Measurements from ENCODE around the gene VIPR1. TPM values are rescaled to one million over a fixed set of nuclear protein-coding genes. Genes with fewer than 3 reads are reported as not detected.

VIPR1 gene
- total RNA-seq, 1 experiment from 2014 or later = 9.4 TPM

DNA sequence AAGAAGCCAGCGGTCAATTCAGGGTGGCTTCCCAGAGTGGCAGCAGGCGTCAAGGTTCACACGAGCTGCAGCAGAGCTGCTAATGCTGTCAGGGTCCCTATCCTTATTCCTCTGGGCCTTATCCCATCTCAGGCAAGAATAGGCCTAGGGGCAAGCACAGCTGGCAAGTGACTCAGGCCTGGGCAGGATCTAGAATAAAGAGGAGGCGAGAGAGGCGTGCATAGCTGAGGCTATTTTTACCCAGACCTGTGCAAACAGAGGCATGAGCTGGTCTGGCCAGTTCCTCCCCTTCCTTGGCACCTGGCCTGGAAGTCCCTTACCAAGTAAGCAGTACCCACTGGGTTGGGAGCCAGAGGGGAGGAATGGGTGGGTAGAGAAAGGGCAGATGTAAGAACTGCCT is 12.2 kb upstream of the VIPR1 start:
- ATAC-seq = peak; percentile 51
- ChIA-PET CTCF (interaction anchor here (1.0 to 1.4 kb wide), 5 partner anchors 11 to 261 kb away, joined by 3 to 6 read pairs (median 4); partner anchors contain the start of gene VIPR1), POLR2A (interaction anchor here (1.0 kb wide), 1 partner anchor 12 kb away, joined by 3 read pairs; the partner anchor contains the start of gene VIPR1)
- no peak overlapping the region for H3K4me3 Mint-ChIP-seq
- TF ChIP-seq HMGA2 (CRISPR knock-in tag; IDR thresholded peaks at IDR 0.05) (no peak), ESRRA (CRISPR knock-in tag; IDR thresholded peaks at IDR 0.05; ENCODE audit: borderline replicate concordance) (no peak), CTCF (IDR thresholded peaks at IDR 0.05) (no peak), IRF2 (CRISPR knock-in tag; IDR thresholded peaks at IDR 0.05; ENCODE audit: borderline replicate concordance, low read depth) (no peak), SMAD4 (CRISPR knock-in tag; IDR thresholded peaks at IDR 0.05) (no peak), RELA (CRISPR knock-in tag; IDR thresholded peaks at IDR 0.05; ENCODE audit: borderline replicate concordance) (no peak), ELF4 (CRISPR knock-in tag; IDR thresholded peaks at IDR 0.05; ENCODE audit: low read depth) (no peak), USF1 (CRISPR knock-in tag; IDR thresholded peaks at IDR 0.05) (no peak), SOX15 (CRISPR knock-in tag; IDR thresholded peaks at IDR 0.05) (no peak)
- TF ChIP-seq, protein P1, sequence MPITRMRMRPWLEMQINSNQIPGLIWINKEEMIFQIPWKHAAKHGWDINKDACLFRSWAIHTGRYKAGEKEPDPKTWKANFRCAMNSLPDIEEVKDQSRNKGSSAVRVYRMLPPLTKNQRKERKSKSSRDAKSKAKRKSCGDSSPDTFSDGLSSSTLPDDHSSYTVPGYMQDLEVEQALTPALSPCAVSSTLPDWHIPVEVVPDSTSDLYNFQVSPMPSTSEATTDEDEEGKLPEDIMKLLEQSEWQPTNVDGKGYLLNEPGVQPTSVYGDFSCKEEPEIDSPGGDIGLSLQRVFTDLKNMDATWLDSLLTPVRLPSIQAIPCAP (CRISPR knock-in tag; IDR thresholded peaks at IDR 0.05) = no peak
- peaks cover 22% of the 10 kb centered on the region for H3K27me3 Mint-ChIP-seq (ENCODE audit: low read depth)
- no peak overlapping the region for H3K27ac Mint-ChIP-seq
- no peaks in the 10 kb centered on the region for H3K36me3 Mint-ChIP-seq
- no peak for DNase-seq (ENCODE audit: low spot score)
- H3K4me1 Mint-ChIP-seq = peaks cover 17% of the 10 kb centered on the region
- peaks cover 4% of the 10 kb centered on the region; the same call in 1 of the 2 replicates for H3K9me3 Mint-ChIP-seq

- no peak overlapping the region for H3K4me3 Mint-ChIP-seq
- no peaks in the 10 kb centered on the region for H3K36me3 Mint-ChIP-seq
- ATAC-seq = no peak
- H3K27me3 Mint-ChIP-seq (ENCODE audit: low read depth) = peaks cover 17% of the 10 kb centered on the region
- POLR2A ChIA-PET = no interaction called here
- no peak for DNase-seq (ENCODE audit: low spot score)
- CTCF ChIA-PET = no interaction called here
- no peak overlapping the region for H3K27ac Mint-ChIP-seq
- TF ChIP-seq CTCF (IDR thresholded peaks at IDR 0.05) (no peak), GRHL2 (CRISPR knock-in tag; IDR thresholded peaks at IDR 0.05; ENCODE audit: insufficient replicate concordance, severe bottlenecking) (no peak), JUN (CRISPR knock-in tag; IDR thresholded peaks at IDR 0.05) (no peak), FOXJ3 (CRISPR knock-in tag; IDR thresholded peaks at IDR 0.05; ENCODE audit: borderline replicate concordance) (no peak), SP1 (CRISPR knock-in tag; conservative IDR thresholded peaks at IDR 0.05) (no peak), KAT7 (CRISPR knock-in tag; IDR thresholded peaks at IDR 0.05; ENCODE audit: borderline replicate concordance) (no peak)
- TF ChIP-seq, protein P2, sequence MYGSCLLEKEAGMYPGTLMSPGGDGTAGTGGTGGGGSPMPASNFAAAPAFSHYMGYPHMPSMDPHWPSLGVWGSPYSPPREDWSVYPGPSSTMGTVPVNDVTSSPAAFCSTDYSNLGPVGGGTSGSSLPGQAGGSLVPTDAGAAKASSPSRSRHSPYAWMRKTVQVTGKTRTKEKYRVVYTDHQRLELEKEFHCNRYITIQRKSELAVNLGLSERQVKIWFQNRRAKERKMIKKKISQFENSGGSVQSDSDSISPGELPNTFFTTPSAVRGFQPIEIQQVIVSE (CRISPR knock-in tag; IDR thresholded peaks at IDR 0.05; ENCODE audit: borderline replicate concordance) = no peak
- peaks cover 4% of the 10 kb centered on the region; the same call in 1 of the 2 replicates for H3K9me3 Mint-ChIP-seq
- peaks cover 23% of the 10 kb centered on the region for H3K4me1 Mint-ChIP-seq
Observed at GRCh38 chr3:42491881-42492507, 10.4 kb upstream of the VIPR1 start.
